SK-N-SH treated with all-trans-retinoic acid at 6 μM for 48 hours (cell line): Measurements from ENCODE around the gene FUOM.

Source experiments
- RARB ChIP-seq: fragments of 250-450 bp; sonication (Bioruptor Pico); IDR thresholded peaks from 2 replicates; pipeline ENCODE4 v1.8.0; 2021; ENCODE audit warnings: mild to moderate bottlenecking, moderate library complexity
- SNAI2 ChIP-seq: fragments of 250-450 bp; sonication (Bioruptor Pico); IDR thresholded peaks from 2 replicates; pipeline ENCODE4 v1.5.0; 2020; ENCODE audit warnings: mild to moderate bottlenecking, moderate library complexity
- TCF4 ChIP-seq: fragments of 250-450 bp; sonication (Bioruptor Pico); IDR thresholded peaks from 2 replicates; pipeline ENCODE4 v1.8.0; 2021; ENCODE audit warnings: mild to moderate bottlenecking, moderate library complexity, borderline replicate concordance

GRCh38 chr10:133381036-133381435 lies 23.2 kb upstream of the FUOM start:
- TF ChIP-seq RARB (CRISPR knock-in tag): no peak
- no peak for TF ChIP-seq SNAI2 (CRISPR knock-in tag)
- no peak for TF ChIP-seq TCF4 (CRISPR knock-in tag)
